Ectodermal cell (in vitro differentiated cells): Measurements from ENCODE around the gene BABAM1.
A peak's percentile ranks its signal among the peaks of the same experiment; 100 is the strongest.

Source experiments
- H3K27ac ChIP-seq: 2 replicates; pipeline ENCODE4 v1.7.0; 2013; ENCODE audit warnings: mild to moderate bottlenecking, low read depth, low read length; ENCODE audit not compliant: insufficient read depth, poor library complexity, severe bottlenecking
- H3K27me3 ChIP-seq: 2 replicates; pipeline ENCODE4 v1.7.0; 2013; ENCODE audit warnings: mild to moderate bottlenecking, low read length; ENCODE audit not compliant: insufficient read depth, control insufficient read depth, poor library complexity, severe bottlenecking
- H3K36me3 ChIP-seq: one replicate; pipeline ENCODE4 v1.7.0; 2013; ENCODE audit warnings: low read length; ENCODE audit not compliant: control insufficient read depth, insufficient read depth
- H3K4me1 ChIP-seq: one replicate; pipeline ENCODE4 v1.7.0; 2013; ENCODE audit warnings: low read length; ENCODE audit not compliant: control insufficient read depth, insufficient read depth
- H3K4me3 ChIP-seq: 2 replicates; pipeline ENCODE4 v1.7.0; 2013; ENCODE audit warnings: low read depth, low read length, control low read depth; ENCODE audit not compliant: insufficient read depth
- H3K9me3 ChIP-seq: 2 replicates; pipeline ENCODE4 v1.7.0; 2013; ENCODE audit warnings: mild to moderate bottlenecking, low read length, moderate library complexity; ENCODE audit not compliant: control insufficient read depth
- WGBS, 2 experiments: methylation state at CpG; one replicate each; pipeline ENCODE4 v1.1.7; 2013; ENCODE audit warnings: missing lambda C conversion rate in 2 of 2; 5-methylcytosine and 5-hydroxymethylcytosine counted together

The BABAM1 gene

GRCh38 chr19:17312189-17313113, 45.2 kb downstream of the BABAM1 start:
- H3K9me3 ChIP-seq: no peaks in the 10 kb centered on the region
- 92% methylated on average over 20 of the region's 20 CpGs for WGBS, 2 experiments
- H3K4me1 ChIP-seq: no peaks in the 10 kb centered on the region
- H3K36me3 ChIP-seq: peaks cover 24% of the 10 kb centered on the region
- H3K27ac ChIP-seq: no peak overlapping the region
- no peak overlapping the region for H3K4me3 ChIP-seq
- H3K27me3 ChIP-seq: no peaks in the 10 kb centered on the region

- Histone ChIP-seq H3K27me3 (no peaks in the 10 kb centered on the region), H3K36me3 (peaks cover 24% of the 10 kb centered on the region), H3K9me3 (no peaks in the 10 kb centered on the region), H3K4me1 (no peaks in the 10 kb centered on the region), H3K27ac (no peak overlapping the region), H3K4me3 (no peak overlapping the region)
- WGBS, 2 experiments: 95 to 97% methylated on average over 19 of the region's 19 CpGs
Observed at GRCh38 chr19:17314007-17314593, 46.9 kb downstream of the BABAM1 start.

GRCh38 chr19:17318966-17319365, 51.7 kb downstream of the BABAM1 start:
- no peaks in the 10 kb centered on the region for H3K4me1 ChIP-seq
- peaks cover 20% of the 10 kb centered on the region for H3K36me3 ChIP-seq
- H3K4me3 ChIP-seq: no peak overlapping the region

GRCh38 chr19:17319473-17320238, 52.4 kb downstream of the BABAM1 start:
- H3K4me1 ChIP-seq: no peaks in the 10 kb centered on the region
- 94 to 95% methylated on average over 38 to 39 of the region's 40 CpGs for WGBS, 2 experiments
- no peak overlapping the region for H3K27ac ChIP-seq
- no peaks in the 10 kb centered on the region for H3K9me3 ChIP-seq
- H3K27me3 ChIP-seq: no peaks in the 10 kb centered on the region
- H3K36me3 ChIP-seq: peaks cover 14% of the 10 kb centered on the region
- H3K4me3 ChIP-seq: no peak overlapping the region

More at GRCh38 chr19:17318966-17319365, 51.7 kb downstream of the BABAM1 start:
- Histone ChIP-seq H3K27me3 (no peaks in the 10 kb centered on the region), H3K9me3 (no peaks in the 10 kb centered on the region), H3K27ac (no peak overlapping the region)
- WGBS, 2 experiments: 90 to 95% methylated on average over 6 of the region's 6 CpGs

- no peaks in the 10 kb centered on the region for H3K4me1 ChIP-seq
- no peaks in the 10 kb centered on the region for H3K27me3 ChIP-seq
- H3K27ac ChIP-seq: no peak overlapping the region
- H3K9me3 ChIP-seq: no peaks in the 10 kb centered on the region
- H3K4me3 ChIP-seq: no peak overlapping the region
- H3K36me3 ChIP-seq: peaks cover 15% of the 10 kb centered on the region
- 86 to 89% methylated on average over 11 of the region's 11 CpGs for WGBS, 2 experiments
Observed at GRCh38 chr19:17320435-17320834, 53.2 kb downstream of the BABAM1 start.

GRCh38 chr19:17321655-17322489, 54.6 kb downstream of the BABAM1 start:
- H3K36me3 ChIP-seq: peaks cover 8% of the 10 kb centered on the region
- no peaks in the 10 kb centered on the region for H3K27me3 ChIP-seq
- H3K4me3 ChIP-seq: no peak overlapping the region
- WGBS, 2 experiments: 94% methylated on average over 19 of the region's 19 CpGs
- peaks cover 4% of the 10 kb centered on the region for H3K4me1 ChIP-seq
- H3K9me3 ChIP-seq: no peaks in the 10 kb centered on the region
- peak overlapping the region; percentile 16 for H3K27ac ChIP-seq

- no peak overlapping the region for H3K27ac ChIP-seq
- WGBS, 2 experiments: 93% methylated on average over 9 of the region's 10 CpGs
Observed at GRCh38 chr19:17322854-17323253, 55.6 kb downstream of the BABAM1 start.

GRCh38 chr19:17323300-17323963, 56.2 kb downstream of the BABAM1 start:
- Histone ChIP-seq H3K4me3 (no peak overlapping the region), H3K27ac (no peak overlapping the region), H3K27me3 (no peaks in the 10 kb centered on the region), H3K36me3 (peaks cover 8% of the 10 kb centered on the region), H3K4me1 (peaks cover 9% of the 10 kb centered on the region), H3K9me3 (no peaks in the 10 kb centered on the region)
- WGBS, 2 experiments: 94% methylated on average over 56 of the region's 56 CpGs

More at GRCh38 chr19:17322854-17323253, 55.6 kb downstream of the BABAM1 start:
- Histone ChIP-seq H3K4me1 (peaks cover 9% of the 10 kb centered on the region), H3K4me3 (no peak overlapping the region), H3K9me3 (no peaks in the 10 kb centered on the region), H3K27me3 (no peaks in the 10 kb centered on the region), H3K36me3 (peaks cover 8% of the 10 kb centered on the region)

- Histone ChIP-seq H3K36me3 (peaks cover 8% of the 10 kb centered on the region), H3K4me1 (peaks cover 9% of the 10 kb centered on the region), H3K27ac (no peak overlapping the region), H3K9me3 (no peaks in the 10 kb centered on the region), H3K4me3 (no peak overlapping the region), H3K27me3 (peaks cover 4% of the 10 kb centered on the region)
- 88 to 97% methylated on average over 7 of the region's 7 CpGs for WGBS, 2 experiments
Observed at GRCh38 chr19:17323964-17324332, 56.7 kb downstream of the BABAM1 start.
